Tibial nerve (tissue), 3 donors: Measurements from ENCODE around the gene ZBTB12.

ENCODE experiments used
- POLR2A ChIP-seq, 2 donors: fragments of 450-650 bp; IDR thresholded peaks; one replicate each; pipeline ENCODE4 v1.6.1; 2017; ENCODE audit warnings: antibody characterized with exemption in 2 of 2, mild to moderate bottlenecking in 2 of 2, moderate library complexity in 2 of 2
- TF ChIP-seq, protein P1 (sequence below), 5 experiments: fragments of 200-600 bp in 3 of 5; fragments of 450-650 bp in 2 of 5; sonication (generic) in 3 of 5; IDR thresholded peaks; one replicate each; pipeline ENCODE4 v1.5.1; 2016 to 2019; ENCODE audit warnings: antibody characterized with exemption in 5 of 5, mild to moderate bottlenecking in 3 of 5, moderate library complexity in 2 of 5

- TF ChIP-seq, protein P1, sequence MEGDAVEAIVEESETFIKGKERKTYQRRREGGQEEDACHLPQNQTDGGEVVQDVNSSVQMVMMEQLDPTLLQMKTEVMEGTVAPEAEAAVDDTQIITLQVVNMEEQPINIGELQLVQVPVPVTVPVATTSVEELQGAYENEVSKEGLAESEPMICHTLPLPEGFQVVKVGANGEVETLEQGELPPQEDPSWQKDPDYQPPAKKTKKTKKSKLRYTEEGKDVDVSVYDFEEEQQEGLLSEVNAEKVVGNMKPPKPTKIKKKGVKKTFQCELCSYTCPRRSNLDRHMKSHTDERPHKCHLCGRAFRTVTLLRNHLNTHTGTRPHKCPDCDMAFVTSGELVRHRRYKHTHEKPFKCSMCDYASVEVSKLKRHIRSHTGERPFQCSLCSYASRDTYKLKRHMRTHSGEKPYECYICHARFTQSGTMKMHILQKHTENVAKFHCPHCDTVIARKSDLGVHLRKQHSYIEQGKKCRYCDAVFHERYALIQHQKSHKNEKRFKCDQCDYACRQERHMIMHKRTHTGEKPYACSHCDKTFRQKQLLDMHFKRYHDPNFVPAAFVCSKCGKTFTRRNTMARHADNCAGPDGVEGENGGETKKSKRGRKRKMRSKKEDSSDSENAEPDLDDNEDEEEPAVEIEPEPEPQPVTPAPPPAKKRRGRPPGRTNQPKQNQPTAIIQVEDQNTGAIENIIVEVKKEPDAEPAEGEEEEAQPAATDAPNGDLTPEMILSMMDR (IDR thresholded peaks at IDR 0.05) = no peak
- no peak for TF ChIP-seq POLR2A (IDR thresholded peaks at IDR 0.05)
Measured at GRCh38 chr6:31906122-31906521, 4.2 kb upstream of the ZBTB12 start.
